ENCODE results near the gene NPFFR1.

- TF ChIP-seq CTCF (conservative IDR thresholded peaks at IDR 0.05; ENCODE audit: low read length) (peak; percentile 37), EZH2phosphoT487 (IDR thresholded peaks at IDR 0.05; ENCODE audit: borderline replicate concordance, low read depth, low read length) (no peak)
These were observed 40.0 kb upstream of the NPFFR1 start for GRCh38 chr10:70323697-70324338.
